Activated CD8-positive, alpha-beta memory T cell treated with anti-CD3 and anti-CD28 coated beads, Interleukin-2, amount 50 U/mL, for 1 hour (primary cell): ENCODE data around the gene GABRA6.
"Not testable (repeated sequence)": the region's sequence is repeated elsewhere in the genome, so short reads cannot be mapped to it uniquely, and the experiment has no call there.

Source experiments
- DNase-seq: peaks from one replicate; pipeline ENCODE4 v3.0.0-alpha.2; 2020; ENCODE audit errors: extremely low read depth

GABRA6 gene

DNA sequence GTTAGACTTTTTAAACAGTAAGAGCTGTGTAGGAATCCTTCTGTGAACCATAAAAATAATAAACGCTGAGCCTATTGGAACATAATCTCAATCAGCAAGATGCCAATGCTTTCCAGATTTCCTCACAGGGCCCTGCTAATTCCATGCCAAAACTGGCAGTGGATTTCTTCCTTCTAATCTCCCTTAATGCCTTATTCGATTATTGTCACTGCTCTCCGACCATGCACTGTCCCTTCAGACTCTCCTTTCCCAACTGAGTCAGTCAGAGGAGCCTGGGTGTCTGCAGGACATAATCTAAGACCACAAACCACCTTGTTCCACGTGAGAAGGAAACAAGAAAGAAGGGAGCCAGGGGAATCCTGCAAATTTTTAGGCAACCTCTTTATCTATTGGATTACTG is at the start of gene GABRA6:
Gene GABRA6 (plus strand): TSS at position 261 of the 400 bp plus-strand sequence. CDS start 269 bp downstream, outside the sequence.
- no peak for DNase-seq

DNA sequence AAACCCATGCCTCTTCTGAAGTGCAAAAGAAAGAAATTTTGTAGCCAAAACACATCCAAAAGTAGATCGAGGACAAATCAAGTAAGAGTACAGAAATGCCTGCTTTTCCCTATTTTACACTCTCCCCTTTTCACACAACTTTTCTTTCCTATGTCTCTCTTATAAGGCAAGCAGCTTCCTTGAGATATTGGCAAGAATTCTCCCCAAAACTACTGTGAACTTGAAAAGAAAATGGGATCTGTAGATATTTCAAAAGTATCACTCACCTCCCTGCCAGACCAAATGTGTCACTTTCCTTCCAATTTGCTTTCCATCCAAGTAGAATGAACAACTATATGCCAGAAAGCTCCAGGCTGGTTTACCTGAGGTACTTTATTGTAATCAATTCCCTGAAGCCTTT is 47.9 kb upstream of the GABRA6 start:
- no peak for DNase-seq

DNA sequence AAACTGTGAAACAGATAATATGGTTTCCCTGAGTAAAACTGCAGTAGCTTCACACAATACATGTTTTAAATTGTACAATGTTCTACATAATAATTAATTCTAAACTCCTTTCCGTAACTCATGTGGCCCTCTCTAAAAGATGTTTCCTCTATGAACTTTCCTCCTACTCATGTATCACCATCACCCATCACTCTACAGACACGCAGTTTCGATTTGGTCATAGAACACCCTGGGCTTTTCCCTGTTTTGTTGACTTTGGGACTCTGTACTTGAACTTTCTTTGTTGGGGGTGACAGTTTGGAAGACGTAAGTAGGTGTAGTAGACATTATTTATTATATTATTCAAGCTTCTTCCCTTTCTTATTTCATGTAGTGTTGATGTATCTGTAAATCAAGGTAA is 44.1 kb upstream of the GABRA6 start:
- no peak for DNase-seq

DNA sequence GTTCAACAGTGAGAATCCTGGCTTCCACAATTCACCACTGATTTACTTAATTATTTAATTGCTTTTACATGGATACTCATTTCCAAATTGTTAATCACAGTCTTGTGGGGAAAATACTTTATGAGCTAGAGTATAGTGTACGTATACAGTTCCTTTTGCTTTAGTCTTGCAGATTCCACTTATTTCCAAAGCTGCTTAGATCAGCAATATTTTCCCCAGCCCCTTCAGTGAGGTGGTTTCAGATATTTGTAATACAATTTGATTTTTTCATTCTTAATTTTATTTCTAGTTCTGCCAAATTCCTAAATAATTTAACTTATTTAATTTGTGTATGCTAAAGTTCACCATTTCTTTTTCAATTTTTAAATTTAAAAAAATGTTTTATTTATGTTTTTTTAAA is 40.3 kb upstream of the GABRA6 start:
- DNase-seq, result no peak

DNA sequence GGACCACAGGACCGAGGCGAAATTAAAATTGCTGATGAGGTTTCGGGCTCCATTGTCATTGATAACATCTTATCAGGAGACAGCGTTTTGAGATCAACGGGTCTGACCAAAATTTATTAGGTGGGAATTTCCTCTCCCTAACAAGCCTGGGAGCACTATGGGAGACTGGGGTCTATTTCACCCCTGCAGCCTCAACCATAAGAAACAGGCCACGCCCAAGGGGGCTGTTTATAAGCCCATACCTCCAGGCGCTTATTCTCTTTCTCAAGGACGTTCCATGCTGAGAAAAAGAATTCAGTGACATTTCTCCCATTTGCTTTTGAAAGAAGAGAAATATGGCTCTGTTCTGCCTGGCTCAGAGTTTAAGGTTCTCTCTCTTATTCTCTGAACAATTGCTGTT is 33.6 kb upstream of the GABRA6 start:
- not testable (repeated sequence) for DNase-seq

DNA sequence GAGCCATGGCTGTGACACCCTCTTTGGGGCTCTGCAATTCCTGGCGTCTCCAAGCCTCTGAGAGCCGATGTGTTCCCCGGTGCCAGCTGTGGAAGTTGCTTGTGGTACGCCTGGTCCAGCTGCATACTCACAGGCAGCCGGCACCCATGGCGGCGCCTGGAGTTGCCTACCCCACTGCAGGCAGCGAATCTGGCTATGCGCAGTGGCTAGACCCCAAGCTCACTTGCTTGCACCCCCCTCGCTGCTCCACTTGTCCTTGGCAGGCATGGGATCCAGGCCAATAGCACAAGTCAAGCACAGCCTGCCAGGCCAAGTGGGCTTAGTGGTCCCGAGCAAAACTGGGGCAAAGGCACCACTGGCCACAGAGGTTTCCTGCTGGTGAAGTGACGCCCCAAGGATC is 24.7 kb upstream of the GABRA6 start:
- no peak for DNase-seq

DNA sequence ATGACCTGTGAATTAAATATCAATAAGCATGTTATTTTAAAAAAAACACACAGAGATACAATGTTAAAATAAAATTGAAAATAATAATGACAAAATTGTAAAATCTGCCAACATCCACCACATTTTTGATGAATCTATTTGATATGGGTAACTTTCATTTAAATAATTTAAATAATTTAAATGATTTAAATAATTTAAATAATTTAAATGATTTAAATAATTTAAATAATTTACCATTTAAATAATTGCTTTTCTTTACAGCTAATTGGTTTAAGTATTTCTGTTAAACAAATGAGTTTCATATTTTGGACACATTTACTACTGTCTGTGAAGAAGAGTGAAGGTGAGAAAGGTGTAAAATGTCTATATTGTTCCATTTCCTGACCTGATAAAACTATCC is 22.1 kb upstream of the GABRA6 start:
- DNase-seq, result no peak

DNA sequence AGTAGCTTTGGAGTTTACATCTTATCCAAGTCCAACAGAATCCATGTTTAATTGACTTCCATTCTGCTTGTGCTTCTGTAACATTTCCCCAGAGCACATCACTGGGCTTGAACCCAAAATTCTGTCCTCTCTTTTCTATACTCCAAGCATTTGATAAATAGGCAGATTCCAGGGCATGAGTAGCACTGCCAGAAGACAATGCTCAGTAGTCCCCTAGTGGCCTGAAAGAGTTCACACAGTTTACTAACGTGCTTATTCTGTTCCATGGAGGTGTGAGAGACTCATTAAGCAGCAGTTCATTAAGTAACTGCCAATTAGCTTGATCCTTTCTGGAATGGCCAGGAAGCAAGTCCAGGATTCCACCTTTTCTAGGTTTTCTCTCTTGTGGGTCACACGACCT is 9.4 kb upstream of the GABRA6 start:
- DNase-seq, result no peak

DNA sequence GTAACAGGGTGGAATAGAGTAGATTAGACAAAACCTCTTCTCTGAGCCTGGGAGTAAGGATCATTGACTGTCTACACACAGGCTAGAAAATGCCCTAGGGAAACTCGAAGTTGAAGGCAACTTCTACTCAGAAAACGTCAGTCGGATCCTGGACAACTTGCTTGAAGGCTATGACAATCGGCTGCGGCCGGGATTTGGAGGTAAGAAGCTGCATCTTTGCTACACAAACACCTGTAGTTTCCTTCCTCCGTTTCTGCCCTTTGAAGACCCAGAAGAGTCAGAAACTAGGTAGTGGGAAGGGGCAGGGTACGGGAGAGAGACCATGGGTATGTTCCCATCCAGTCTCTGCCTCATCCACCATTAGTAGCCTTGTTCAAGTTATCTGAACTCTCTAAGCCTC is 628 bp downstream of the GABRA6 start:
- no peak for DNase-seq

DNA sequence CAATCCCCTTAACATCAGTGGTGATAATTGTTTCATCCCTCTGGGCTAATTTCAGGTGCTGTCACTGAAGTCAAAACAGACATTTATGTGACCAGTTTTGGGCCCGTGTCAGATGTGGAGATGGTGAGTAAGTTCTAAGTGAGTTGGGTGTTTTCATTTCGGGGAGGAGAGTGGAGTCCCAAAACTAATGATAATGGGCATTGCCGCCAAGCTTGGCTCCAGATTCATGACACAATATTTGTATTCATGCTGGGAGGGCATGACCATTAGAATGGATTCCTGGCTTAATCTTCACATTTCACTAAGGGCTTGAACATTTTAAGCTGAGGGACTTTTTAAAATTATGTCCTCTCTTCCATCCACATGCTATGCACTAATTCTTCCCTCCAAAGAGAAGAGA is 1.4 kb downstream of the GABRA6 start:
- DNase-seq, result no peak

DNA sequence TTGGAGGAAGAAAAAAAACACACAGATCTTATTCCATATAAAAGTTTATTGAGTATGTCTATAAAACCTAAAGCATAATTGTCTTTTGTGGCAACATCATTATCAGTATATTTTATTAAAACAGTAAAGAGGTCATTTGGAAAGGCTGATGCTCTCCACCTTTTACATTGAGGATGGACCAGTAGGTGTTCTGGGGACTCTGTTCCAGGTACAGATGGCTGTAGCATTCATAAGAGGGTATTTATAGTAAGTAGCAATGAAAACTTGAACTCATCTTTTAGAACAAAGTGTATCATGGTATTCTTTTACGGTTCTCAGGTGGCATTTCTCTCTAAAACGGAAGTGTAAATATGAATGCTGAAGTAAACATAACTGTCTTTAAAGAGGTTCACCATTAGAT is 1.8 kb downstream of the GABRA6 start:
- DNase-seq, result no peak

DNA sequence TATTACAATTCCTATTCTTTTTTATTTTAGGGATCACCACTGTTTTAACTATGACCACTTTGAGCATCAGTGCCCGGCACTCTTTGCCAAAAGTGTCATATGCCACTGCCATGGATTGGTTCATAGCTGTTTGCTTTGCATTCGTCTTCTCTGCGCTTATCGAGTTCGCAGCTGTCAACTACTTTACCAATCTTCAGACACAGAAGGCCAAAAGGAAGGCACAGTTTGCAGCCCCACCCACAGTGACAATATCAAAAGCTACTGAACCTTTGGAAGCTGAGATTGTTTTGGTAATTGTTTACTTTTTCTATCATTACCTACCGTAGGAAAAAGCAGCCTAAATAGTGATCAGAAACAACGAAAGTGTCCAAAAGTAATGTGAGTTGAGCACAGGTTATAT is 6.4 kb downstream of the GABRA6 start:
- no peak for DNase-seq

DNA sequence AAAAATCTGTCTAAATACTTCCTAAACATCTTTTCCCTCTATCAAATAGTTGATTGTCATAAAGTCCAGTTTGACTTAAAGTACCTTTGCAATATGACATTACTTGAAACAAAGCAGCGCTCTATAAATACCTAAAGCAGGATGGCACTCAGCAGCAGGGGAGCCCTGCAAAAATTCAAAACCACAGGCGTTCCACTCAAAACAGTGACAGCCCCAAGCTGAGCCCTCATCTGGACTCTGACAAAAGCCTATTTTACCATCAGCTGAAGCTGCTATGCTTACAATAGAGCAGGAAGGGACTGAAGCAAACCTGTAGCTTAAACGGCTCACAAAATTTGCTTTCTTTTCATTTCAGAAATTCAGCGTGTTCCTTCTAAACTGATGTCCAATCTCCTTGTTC is 11.5 kb downstream of the GABRA6 start:
- DNase-seq, result no peak

DNA sequence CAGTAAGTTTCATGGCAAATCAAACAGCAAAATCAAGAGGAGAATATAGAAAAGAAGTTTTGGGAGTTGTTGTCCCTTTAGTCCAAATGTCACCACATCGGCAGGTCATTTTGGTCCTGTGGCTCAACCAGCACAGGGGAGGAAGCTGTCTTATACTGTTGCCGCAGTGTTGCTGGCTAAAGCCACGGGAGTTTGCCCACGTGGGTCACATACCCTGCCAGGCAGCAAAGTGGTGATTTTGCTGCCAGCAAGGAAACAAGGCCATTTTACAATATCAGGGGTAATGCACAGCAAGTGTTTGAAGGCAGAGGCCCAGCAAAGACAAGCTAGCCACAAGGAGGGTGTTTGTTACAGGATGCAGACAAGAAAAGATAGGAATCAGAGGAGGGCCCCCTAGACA is 14.5 kb downstream of the GABRA6 start:
- no peak for DNase-seq

DNA sequence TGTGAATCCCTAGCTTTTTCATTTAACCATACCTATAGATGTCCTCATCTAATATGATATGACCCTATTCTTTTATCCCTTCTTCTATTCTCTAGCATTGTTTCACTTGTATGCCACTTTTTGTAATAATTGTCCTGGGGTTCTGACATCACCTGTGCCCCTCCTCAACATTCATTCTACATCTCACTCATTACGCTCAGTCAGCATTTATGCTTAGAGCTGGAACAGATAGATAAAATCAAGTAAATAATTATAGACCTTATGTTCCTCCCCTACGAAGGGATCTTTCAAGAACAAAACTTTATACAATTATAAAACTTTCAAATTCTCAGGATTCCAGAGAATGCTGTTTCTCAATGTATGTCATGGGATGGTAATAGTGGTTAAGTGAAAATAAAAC is 18.0 kb downstream of the GABRA6 start:
- no peak for DNase-seq

DNA sequence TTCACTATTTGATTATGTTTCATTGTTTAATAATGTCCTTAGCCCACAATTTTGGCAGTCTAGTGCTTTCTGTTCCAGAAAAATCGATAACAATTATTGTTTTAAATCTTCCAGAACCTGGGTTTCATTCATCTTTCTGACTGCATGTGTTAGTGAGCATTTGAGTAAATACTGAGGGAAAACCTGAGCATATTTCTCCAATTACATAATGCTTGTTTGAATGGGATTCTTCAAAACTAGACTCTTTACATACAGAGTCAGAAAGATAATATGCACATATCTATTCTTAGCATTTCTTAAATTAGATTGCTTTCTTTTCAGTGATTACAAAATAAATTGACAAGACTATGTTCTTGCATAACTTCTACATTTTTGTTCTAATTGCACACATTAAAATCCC is 21.9 kb downstream of the GABRA6 start:
- no peak for DNase-seq

DNA sequence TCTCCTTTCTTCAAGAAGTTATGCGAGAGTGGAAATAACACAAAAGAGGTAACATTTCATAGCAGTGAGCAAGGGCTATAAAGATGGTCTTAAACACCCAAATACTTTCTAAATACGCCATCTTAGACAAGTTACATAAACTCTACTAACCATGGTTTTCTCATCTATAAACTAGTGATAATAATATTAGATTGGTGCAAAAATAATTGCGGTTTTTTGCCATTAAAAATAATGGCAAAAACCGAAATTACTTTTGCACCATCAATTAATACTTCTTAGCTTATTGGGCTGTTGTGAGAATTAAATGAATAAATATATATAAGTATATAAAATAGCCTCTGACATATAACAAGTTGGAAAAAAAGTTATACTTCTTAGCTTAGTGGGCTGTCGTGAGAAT is 23.7 kb downstream of the GABRA6 start:
- DNase-seq, result no peak

DNA sequence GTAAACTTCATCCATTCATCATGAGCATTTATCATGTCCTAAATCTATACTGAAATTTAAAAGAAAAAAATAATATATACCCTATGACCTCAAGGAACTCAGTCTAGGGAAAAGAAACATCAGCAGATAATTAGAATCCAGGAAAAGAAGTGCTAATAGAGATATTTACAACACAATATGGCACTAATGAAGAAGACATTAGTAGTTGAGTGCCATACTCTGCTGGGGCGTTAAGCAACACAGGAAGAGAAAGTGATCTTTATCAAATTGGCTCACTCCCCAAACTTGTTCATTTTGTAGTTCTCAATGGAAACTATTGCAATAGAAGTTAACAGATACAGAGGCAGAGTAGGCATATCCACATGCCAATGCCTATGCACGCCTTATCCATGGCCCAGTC is 27.5 kb downstream of the GABRA6 start:
- no peak for DNase-seq

DNA sequence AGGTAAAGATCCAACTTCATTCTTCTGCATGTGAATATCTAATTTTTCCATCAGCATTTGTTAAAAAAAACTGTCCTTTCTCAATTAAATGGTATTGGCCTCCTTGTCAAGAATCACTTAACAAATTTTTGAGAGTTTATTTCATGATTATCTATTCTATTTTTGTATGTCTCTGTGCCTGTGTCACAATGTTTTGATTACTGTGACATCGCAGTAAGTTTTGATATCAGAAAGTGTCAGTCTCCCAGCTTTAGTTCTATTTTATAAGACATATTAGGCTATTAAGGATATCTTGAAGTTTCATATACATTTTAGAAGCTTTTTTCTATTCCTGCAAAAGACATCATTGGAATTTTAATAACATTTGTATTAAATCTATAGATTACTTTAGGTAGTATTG is 33.6 kb downstream of the GABRA6 start:
- DNase-seq, result no peak

DNA sequence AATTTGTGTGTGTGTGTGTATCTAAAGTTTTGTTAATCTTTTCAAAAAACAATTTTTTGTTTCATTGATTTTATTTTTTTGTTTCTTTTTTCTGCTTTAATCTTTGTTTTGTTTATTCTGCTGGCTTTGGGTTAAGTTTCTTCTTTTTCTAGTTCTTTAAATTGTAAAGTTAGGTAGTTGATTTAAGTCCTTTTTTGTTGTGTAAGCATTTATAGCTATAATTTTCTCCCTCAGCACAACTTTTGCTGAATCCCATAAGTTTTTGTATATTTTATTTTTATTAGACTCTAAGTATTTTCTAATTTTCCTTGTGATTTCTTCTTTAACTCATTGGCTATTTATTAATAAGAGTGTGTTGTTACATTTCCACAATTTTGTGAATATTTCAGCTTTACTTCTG is 34.9 kb downstream of the GABRA6 start:
- no peak for DNase-seq

DNA sequence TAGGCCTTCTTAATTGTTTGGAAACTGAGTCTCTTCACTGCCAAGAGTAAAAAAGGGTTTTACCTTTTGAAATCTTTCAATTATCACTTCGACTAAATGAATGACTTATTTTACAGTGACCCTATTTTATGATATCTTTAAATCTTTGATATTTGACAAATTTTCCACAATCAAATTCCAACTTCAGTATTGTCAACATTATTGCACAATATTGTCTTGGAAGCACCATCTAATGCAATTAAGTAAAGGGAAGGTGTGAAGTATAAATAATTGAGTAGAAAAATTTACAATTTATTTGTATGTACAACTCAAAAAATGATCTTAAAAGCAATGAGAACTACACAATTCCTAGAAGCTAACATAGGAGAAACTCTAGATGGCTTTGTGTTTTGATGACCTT is 49.2 kb downstream of the GABRA6 start:
- DNase-seq, result no peak

DNA sequence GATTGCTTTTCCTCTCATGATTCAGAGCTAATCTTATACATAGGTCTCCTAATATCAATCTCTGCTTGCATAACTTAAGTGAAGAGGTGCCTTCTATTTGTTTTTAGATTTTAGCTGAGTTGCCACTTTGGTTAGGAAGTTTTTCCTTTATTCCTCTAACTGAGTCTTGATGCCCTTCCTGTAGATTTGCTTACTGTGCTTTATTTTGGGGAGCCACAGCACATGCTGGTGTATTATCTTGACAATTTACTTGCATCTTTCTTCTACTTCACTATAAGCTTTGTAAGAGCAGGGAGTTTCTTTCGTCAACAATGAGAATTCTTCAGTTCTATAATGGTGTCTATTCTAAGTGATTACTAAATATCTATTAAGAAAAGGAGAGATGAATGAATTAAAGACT is 54.9 kb downstream of the GABRA6 start:
- no peak for DNase-seq

DNA sequence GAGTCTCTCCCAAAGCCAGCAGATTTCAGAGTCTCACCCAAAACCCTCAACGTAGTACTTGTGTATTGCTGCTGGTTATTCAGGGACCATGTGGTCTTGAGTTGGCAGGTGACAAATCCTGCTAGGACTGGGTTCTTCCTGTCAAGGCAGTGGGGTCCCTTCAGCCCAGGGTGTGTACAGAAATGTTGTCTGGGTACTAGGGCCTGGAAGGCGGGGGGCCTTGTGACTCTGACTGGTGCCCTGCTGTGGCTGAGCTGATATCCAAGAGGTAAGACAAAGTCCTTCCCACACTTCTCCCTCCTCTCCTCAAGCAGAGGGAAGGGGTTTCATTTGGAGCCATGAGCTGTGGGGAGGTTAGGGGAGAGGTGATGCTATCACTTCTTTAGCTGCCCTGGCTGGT is 58.8 kb downstream of the GABRA6 start:
- no peak for DNase-seq

DNA sequence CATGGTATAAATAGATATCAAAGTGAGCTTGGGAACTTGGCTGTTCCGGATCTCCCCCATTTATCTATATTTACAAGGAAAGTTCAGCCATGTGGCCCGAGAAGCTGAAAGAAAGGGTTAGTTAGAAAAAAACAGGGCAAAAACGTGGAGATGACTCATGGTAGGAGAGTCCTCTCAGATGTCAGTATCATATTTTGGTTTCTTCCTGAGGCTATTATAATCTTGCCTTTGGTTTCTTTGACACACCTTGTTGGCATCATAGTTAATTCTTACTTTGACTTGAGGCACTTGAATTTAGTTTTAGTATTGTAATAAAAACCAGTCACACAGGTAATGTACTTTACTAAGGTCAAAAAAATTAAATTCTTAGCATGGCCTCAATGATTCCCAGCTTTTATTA is 59.9 kb downstream of the GABRA6 start:
- no peak for DNase-seq

DNA sequence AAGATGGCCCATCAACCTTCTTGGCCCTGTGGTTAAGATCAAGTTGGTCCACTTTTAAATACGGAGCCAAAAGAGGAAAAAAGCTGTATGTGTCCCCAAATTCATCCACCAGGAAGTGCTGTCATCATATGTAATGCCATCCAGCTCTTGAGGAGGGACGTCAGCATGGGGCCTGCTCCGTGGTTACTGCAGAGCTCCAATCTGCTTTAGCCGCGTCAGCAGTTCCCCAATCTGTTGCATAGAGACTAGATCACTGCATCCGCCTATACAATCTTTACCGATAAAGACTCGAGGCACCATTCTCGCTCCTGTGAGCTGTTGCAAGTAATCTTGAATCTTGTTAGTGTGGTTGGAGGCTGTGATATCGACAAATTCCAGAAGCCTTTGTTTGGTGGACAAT is 65.7 kb downstream of the GABRA6 start:
- no peak for DNase-seq
